22Rv1 (cell line): ENCODE measurements around the gene ANKRD2.

Experiments
- CTCF ChIP-seq: fragments of 450-650 bp; IDR thresholded peaks from 2 replicates; pipeline ENCODE4 v1.5.1; 2017; ENCODE audit warnings: mild to moderate bottlenecking
- ZFX ChIP-seq: fragments of 450-650 bp; IDR thresholded peaks from 2 replicates; pipeline ENCODE4 v1.6.1; 2017; ENCODE audit warnings: antibody characterized with exemption, borderline replicate concordance

- TF ChIP-seq CTCF: no peak
- TF ChIP-seq ZFX: no peak
Measured at GRCh38 chr10:97525683-97526110, 46.9 kb upstream of the ANKRD2 start.
